ENCODE data around the gene RERE.
"Not testable (repeated sequence)": the region's sequence is repeated elsewhere in the genome, so short reads cannot be mapped to it uniquely, and the experiment has no call there.

The RERE gene

GRCh38 chr1:8841395-8841794 is 24.0 kb upstream of the RERE start:
- no peak overlapping the region for H3K4me3 ChIP-seq (ENCODE audit: low read depth, low read length)
- no peak for DNase-seq (ENCODE audit: low read depth)
- TF ChIP-seq, protein P1, sequence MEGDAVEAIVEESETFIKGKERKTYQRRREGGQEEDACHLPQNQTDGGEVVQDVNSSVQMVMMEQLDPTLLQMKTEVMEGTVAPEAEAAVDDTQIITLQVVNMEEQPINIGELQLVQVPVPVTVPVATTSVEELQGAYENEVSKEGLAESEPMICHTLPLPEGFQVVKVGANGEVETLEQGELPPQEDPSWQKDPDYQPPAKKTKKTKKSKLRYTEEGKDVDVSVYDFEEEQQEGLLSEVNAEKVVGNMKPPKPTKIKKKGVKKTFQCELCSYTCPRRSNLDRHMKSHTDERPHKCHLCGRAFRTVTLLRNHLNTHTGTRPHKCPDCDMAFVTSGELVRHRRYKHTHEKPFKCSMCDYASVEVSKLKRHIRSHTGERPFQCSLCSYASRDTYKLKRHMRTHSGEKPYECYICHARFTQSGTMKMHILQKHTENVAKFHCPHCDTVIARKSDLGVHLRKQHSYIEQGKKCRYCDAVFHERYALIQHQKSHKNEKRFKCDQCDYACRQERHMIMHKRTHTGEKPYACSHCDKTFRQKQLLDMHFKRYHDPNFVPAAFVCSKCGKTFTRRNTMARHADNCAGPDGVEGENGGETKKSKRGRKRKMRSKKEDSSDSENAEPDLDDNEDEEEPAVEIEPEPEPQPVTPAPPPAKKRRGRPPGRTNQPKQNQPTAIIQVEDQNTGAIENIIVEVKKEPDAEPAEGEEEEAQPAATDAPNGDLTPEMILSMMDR (IDR thresholded peaks at IDR 0.05; ENCODE audit: control insufficient read depth, extremely low read depth, insufficient read depth): no peak

GRCh38 chr1:8839990-8840389 is 22.6 kb upstream of the RERE start:
- no peak overlapping the region for H3K4me3 ChIP-seq (ENCODE audit: low read depth, low read length)
- DNase-seq (ENCODE audit: low read depth): no peak
- TF ChIP-seq, protein P1 (IDR thresholded peaks at IDR 0.05; ENCODE audit: control insufficient read depth, extremely low read depth, insufficient read depth): no peak

DNA sequence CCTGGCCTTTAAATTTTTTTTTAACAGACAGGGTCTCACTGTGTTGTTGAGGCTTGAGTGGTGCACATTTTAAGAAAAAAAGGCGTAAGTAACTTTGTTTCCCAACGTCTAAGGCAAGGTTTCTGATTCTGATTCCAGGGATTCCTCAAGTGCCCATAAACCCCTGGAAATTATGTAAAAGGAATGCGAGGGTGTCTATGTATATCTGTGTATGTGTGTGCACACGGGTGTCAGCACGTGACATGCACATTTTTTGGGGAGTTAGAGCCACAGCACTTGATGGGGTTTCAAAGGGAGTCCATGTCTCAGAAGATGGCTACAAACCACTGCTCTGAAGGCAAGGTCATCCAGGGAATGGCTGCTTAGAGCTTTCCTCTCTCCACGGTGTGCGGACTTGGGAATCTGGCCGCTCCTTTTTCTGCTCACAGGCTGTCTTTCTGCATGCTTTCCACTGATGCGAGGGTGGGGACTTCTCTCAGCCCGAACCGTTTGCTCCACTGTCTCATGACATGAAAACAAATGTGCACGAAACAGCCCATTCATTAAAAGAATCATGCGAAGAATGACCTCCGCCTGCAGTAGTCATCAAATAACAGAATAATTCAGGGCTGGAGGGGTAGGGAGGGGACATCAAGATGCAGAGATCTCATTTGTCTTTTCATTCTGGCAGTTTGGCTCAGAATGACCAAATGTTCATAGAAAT is 18.7 kb upstream of the RERE start:
- TF ChIP-seq, protein P1 (IDR thresholded peaks at IDR 0.05; ENCODE audit: control insufficient read depth, extremely low read depth, insufficient read depth): no peak
- no peak overlapping the region for H3K4me3 ChIP-seq (ENCODE audit: low read depth, low read length)
- DNase-seq (ENCODE audit: low read depth): no peak

- H3K4me3 ChIP-seq (ENCODE audit: low read depth, low read length): no peak overlapping the region
- DNase-seq (ENCODE audit: low read depth): no peak
Observed at GRCh38 chr1:8831340-8831739, 13.9 kb upstream of the RERE start.

DNA sequence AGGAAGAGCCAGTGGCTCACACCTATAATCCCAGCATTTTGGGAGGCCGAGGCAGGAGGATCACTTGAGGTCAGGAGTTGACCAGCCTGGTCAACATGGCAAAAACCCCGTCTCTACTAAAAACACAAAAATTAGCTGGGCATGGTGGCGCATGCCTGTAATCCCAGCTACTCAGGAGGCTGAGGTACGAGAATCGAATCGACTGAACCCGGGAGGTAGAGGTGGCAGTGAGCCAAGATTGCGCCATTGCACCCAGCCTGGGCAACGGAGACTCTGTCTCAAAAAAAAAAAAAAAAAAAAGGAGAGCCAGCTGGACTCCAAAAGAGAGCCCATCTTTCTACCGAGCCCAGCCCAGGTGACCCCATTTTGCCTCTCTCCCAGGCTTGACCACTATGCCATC is 13.3 kb upstream of the RERE start:
- not testable (repeated sequence) for H3K4me3 ChIP-seq (ENCODE audit: low read depth, low read length); DNase-seq (ENCODE audit: low read depth)

More at GRCh38 chr1:8831340-8831739, 13.9 kb upstream of the RERE start:
- TF ChIP-seq, protein P1 (IDR thresholded peaks at IDR 0.05; ENCODE audit: control insufficient read depth, extremely low read depth, insufficient read depth): no peak

- TF ChIP-seq, protein P1 (IDR thresholded peaks at IDR 0.05; ENCODE audit: control insufficient read depth, extremely low read depth, insufficient read depth): no peak
- H3K4me3 ChIP-seq (ENCODE audit: low read depth, low read length): no peak overlapping the region
- DNase-seq (ENCODE audit: low read depth): no peak
Observed at GRCh38 chr1:8825985-8826481, 8.6 kb upstream of the RERE start.

DNA sequence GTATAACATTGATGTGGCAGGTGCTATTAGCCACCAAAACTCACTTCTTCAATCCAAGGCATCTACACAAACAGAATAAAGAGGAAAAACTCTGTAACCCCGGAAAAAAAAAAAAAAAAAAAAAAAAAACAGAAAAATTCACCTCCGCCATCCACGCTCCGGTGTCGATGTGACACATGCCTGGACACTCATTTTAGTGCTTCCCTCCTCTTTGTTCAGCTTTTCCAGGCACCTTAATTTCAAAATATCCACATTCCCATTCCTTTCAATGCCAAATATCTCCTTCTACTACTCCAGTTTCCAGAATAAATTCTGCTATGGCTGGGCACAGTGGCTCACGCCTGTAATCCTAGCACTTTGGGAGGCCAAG is 5.8 kb upstream of the RERE start:
- no peak overlapping the region for H3K4me3 ChIP-seq (ENCODE audit: low read depth, low read length)
- TF ChIP-seq, protein P1 (IDR thresholded peaks at IDR 0.05; ENCODE audit: control insufficient read depth, extremely low read depth, insufficient read depth): no peak
- DNase-seq (ENCODE audit: low read depth): no peak
